GM10266 (cell line): ENCODE measurements around the gene RANBP3.
"Not testable (repeated sequence)": the region's sequence is repeated elsewhere in the genome, so short reads cannot be mapped to it uniquely, and the experiment has no call there.

Experiments used
- DNase-seq: peaks from one replicate; pipeline ENCODE4 v3.0.0; 2012; ENCODE audit errors: extremely low spot score
- TF ChIP-seq, protein P1 (sequence below): IDR thresholded peaks from 2 replicates; pipeline ENCODE4 v1.5.1; 2012; ENCODE audit warnings: mild to moderate bottlenecking, low read depth; ENCODE audit not compliant: control insufficient read depth, insufficient read depth; ENCODE audit errors: missing control alignments

The RANBP3 gene

DNA sequence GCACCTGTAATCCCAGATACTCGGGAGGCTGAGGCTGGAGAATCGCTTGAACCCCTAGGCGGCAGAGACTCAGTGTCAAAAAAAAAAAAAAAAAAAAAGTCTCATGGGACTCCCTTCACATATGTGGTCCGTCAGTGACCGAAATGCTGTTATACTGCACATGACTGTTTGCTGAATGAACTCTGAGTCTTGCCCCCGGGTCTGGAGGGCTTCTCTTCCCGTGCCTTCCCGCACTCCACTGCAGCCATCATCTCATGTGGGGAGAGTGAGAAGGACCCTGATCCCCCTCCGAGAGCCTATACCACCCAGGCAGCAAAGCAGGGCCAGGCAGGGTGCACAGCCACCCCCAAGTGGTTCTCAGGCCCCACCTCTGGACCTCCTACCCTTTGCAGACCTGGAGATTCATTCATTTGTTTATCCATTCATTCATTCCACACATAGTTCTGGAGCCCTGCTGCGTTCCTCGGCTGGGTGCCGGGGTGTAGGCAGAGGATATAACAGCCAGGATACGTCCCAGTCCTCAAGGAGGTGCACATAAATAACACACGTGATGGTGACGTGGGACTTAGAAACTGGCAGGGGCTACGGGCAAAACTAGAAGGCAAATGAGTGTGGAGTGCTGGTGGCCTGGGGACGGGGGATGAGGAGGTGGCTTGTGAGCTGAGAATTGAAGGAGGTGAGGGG lies 88.5 kb downstream of the RANBP3 start:
- TF ChIP-seq, protein P1, sequence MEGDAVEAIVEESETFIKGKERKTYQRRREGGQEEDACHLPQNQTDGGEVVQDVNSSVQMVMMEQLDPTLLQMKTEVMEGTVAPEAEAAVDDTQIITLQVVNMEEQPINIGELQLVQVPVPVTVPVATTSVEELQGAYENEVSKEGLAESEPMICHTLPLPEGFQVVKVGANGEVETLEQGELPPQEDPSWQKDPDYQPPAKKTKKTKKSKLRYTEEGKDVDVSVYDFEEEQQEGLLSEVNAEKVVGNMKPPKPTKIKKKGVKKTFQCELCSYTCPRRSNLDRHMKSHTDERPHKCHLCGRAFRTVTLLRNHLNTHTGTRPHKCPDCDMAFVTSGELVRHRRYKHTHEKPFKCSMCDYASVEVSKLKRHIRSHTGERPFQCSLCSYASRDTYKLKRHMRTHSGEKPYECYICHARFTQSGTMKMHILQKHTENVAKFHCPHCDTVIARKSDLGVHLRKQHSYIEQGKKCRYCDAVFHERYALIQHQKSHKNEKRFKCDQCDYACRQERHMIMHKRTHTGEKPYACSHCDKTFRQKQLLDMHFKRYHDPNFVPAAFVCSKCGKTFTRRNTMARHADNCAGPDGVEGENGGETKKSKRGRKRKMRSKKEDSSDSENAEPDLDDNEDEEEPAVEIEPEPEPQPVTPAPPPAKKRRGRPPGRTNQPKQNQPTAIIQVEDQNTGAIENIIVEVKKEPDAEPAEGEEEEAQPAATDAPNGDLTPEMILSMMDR, result no peak
- no peak for DNase-seq

DNA sequence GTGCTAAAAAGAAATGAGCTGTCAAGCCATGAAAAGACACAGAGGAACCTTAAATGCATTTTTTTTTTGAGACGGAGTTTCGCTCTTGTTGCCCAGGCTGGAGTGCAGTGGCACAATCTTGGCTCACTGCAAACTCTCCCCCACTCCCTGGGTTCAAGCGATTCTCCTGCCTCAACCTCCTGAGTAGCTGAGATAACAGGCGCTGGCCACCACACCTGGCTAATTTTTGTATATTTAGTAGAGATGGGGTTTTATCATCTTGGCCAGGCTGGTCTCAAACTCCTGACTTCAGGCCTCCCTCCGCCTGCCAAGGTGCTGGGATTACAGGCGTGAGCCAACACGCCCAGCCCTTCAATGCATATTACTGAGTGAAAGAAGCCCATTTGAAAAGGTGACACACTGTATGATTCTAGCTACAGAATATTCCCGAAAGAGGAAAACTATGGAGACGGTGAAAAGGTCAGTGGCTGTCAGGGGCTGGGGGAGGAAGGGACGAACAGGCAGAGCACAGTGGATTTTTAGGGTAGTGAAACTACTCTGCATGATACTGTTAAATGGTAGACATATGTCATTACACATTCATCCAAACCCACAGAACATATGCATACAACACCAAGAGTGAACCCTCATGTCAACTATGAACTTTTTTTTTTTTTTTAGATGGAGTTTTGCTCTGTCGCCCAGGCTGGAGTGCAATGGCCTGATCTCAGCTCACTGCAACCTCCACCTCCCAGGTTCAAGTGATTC lies 93.7 kb downstream of the RANBP3 start:
- DNase-seq, result not testable (repeated sequence)

DNA sequence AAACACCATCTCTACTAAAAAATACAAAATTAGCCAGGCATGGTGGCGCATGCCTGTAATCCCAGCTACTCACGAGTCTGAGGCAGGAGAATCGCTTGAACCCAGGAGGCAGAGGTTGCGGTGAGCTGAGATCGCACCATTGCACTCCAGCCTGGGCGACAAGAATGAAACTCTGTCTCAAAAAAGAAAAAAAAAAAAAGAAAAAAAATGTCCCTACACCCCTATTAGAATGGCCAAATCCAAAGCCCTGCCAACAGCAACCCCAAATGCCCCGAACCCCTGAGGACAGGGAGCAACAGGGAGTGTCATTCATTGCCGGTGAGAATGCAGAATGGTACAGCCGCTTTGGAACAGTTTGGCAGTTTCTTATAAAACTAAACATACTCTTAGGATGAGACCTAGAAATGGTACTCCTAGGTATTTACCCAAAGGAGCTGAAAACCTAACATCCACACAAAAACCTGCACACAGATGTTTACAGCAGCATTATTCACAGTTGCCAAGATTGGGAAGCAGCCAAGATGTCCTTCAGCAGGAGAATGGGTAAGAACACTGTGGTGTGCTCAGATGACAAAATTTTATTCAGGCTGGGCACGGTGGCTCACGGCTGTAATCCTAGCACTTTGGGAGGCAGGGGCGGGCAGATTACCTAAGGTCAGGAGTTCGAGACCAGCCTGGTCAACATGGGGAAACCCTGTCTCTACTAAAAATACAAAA lies 94.6 kb downstream of the RANBP3 start:
- DNase-seq, result not testable (repeated sequence)

DNA sequence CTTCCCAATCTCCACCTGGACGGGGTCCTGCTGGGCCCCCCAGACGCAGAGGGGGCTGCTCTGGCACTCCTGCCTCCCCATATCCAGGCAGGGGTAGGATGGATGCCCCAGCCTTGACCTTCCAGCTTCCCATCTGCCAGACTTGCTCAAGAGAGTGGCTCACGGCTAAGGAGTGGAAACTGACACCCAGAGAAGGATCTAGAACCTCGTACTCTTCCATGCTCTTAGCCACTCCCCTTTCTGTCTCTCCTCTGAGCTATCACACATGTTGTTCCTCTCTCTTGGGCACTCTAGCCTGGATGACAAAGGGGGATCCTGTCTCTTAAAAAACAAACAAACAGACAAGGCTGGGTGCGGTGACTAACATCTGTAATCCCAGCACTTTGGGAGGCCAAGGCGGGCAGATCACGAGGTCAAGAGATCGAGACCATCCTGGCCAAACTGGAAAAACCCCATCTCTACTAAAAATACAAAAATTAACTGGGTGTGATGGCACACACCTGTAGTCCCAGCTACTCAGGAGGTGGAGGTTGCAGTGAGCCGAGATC lies 95.4 kb downstream of the RANBP3 start:
- TF ChIP-seq, protein P1, result no peak
- no peak for DNase-seq

DNA sequence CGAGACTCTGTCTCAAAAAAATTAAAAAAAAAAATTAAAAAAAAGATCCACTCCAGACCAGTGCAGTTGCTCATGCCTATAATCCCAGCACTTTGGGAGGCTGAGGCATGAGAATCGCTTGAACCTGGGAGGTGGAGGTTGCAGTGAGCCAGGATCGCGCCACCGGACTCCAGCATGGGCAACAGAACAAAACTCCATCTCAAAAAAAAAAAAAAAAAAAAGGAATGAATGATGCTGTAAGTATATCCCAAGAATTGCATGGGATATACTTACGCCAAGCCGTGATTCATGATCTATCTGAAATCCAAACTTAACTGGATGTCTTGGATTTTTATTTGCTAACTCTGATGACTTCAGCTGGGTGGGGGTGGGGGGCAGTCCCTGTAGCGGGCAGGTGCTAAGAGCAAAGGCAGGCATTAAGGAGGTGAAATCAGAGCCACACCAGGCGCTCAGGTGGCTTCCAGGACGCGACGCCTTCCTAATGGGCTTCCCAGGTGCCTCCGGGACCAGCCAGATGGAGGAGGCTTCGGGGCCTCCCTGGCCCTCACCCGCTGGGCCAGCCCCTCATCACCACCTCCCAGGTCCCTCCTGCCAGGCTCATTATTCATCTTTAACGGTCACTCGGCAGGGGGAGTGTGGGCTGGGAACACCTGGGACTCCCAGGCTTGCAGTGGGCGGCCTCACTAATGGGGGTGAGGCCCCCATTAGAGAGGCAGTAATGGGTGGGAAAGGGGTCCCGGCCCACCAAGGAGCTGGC lies 96.2 kb downstream of the RANBP3 start:
- TF ChIP-seq, protein P1, result no peak

DNA sequence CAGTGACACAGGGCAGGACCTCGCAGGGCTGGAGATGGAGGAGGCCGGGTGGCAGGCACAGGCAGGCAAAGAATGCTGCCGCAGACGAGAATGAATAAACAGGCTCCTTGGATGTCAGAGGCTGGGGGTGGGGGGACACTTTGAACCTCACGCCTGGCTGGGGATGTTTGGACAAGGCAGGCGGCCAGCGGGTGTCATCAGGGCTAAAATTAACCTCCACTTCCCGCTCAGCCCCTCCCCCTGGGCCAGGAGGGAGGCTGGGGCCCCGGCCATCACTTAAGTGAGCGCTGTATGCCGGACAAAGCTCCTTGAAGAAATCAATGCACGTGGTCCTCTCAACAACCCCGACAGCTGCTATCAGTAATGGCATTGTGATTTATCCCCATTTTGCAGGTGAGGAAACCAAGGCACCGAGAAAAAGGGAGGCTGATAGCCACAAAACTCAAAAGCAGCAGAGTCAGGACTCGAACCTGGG lies 97.3 kb downstream of the RANBP3 start:
- TF ChIP-seq, protein P1, result no peak
- no peak for DNase-seq

More for the DNA sequence above, 96.2 kb downstream of the RANBP3 start:
- no peak for DNase-seq

DNA sequence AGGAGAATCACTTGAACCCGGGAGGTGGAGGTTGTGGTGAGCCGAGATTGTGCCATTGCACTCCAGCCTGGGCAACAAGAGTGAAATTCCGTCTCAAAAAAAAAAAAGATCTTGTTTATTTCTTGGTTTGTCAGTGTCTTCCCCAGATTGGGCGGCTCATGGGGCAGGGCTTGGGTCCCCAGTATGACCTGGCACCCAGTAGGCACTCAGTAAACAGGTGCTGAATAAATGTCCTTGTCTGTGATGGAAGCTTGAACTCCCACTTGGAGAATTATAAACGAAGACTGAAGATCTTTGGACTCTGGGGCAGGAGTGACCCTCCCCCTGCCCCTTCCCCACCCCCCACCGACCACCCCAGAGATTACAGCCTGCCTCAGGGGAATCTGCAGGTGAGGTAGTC lies 97.7 kb downstream of the RANBP3 start:
- DNase-seq, result no peak
- TF ChIP-seq, protein P1, result no peak
